ENCODE results near the gene PCGF3.

DNA sequence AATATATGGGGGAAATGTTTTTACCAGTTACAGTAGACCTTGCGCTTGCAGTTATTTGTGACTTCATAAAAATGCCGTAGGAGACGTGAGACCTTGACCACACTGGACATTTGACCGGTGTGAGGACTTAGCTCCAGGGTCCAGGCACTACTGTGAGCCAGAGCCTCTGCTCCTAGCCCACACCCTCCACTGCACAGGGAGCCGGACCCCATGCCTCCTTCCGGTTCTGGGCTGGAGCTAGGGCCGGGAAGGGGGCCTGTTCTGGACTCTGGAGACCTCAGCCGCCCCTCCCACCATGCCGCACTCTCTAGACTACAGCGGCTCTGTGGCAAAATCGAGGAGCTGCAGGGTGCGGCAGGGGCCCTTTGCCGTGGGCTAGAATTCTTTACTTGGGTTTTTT is 5.3 kb downstream of the PCGF3 start:
- no peak for TF ChIP-seq SP1 (IDR thresholded peaks at IDR 0.05; ENCODE audit: low read depth)
- no peak for TF ChIP-seq EZH2 (IDR thresholded peaks at IDR 0.05)
- TF ChIP-seq, protein P1, sequence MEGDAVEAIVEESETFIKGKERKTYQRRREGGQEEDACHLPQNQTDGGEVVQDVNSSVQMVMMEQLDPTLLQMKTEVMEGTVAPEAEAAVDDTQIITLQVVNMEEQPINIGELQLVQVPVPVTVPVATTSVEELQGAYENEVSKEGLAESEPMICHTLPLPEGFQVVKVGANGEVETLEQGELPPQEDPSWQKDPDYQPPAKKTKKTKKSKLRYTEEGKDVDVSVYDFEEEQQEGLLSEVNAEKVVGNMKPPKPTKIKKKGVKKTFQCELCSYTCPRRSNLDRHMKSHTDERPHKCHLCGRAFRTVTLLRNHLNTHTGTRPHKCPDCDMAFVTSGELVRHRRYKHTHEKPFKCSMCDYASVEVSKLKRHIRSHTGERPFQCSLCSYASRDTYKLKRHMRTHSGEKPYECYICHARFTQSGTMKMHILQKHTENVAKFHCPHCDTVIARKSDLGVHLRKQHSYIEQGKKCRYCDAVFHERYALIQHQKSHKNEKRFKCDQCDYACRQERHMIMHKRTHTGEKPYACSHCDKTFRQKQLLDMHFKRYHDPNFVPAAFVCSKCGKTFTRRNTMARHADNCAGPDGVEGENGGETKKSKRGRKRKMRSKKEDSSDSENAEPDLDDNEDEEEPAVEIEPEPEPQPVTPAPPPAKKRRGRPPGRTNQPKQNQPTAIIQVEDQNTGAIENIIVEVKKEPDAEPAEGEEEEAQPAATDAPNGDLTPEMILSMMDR (IDR thresholded peaks at IDR 0.05 in 2 of 3, conservative IDR thresholded peaks at IDR 0.05 in 1 of 3; ENCODE audit: borderline replicate concordance in 1 of 3, insufficient read depth in 1 of 3, low read depth in 2 of 3, low read length in 2 of 3): no peak
- TF ChIP-seq POLR2A (IDR thresholded peaks at IDR 0.05; ENCODE audit: borderline replicate concordance, extremely low read depth, insufficient read depth, insufficient read length): no peak
- no peak for TF ChIP-seq POLR2AphosphoS5 (IDR thresholded peaks at IDR 0.05; ENCODE audit: low read depth, low read length)
- TF ChIP-seq, protein P2, sequence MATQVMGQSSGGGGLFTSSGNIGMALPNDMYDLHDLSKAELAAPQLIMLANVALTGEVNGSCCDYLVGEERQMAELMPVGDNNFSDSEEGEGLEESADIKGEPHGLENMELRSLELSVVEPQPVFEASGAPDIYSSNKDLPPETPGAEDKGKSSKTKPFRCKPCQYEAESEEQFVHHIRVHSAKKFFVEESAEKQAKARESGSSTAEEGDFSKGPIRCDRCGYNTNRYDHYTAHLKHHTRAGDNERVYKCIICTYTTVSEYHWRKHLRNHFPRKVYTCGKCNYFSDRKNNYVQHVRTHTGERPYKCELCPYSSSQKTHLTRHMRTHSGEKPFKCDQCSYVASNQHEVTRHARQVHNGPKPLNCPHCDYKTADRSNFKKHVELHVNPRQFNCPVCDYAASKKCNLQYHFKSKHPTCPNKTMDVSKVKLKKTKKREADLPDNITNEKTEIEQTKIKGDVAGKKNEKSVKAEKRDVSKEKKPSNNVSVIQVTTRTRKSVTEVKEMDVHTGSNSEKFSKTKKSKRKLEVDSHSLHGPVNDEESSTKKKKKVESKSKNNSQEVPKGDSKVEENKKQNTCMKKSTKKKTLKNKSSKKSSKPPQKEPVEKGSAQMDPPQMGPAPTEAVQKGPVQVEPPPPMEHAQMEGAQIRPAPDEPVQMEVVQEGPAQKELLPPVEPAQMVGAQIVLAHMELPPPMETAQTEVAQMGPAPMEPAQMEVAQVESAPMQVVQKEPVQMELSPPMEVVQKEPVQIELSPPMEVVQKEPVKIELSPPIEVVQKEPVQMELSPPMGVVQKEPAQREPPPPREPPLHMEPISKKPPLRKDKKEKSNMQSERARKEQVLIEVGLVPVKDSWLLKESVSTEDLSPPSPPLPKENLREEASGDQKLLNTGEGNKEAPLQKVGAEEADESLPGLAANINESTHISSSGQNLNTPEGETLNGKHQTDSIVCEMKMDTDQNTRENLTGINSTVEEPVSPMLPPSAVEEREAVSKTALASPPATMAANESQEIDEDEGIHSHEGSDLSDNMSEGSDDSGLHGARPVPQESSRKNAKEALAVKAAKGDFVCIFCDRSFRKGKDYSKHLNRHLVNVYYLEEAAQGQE (IDR thresholded peaks at IDR 0.05; ENCODE audit: low read depth): no peak
- TF ChIP-seq, protein P3, sequence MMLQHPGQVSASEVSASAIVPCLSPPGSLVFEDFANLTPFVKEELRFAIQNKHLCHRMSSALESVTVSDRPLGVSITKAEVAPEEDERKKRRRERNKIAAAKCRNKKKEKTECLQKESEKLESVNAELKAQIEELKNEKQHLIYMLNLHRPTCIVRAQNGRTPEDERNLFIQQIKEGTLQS (IDR thresholded peaks at IDR 0.05): no peak
- TF ChIP-seq, protein P4, sequence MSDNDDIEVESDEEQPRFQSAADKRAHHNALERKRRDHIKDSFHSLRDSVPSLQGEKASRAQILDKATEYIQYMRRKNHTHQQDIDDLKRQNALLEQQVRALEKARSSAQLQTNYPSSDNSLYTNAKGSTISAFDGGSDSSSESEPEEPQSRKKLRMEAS (IDR thresholded peaks at IDR 0.05): no peak
- no peak for TF ChIP-seq EGR1 (IDR thresholded peaks at IDR 0.05; ENCODE audit: low read depth)
- no peak for TF ChIP-seq ZNF274 (IDR thresholded peaks at IDR 0.05; ENCODE audit: low read depth, low read length)
- TF ChIP-seq SIN3A (IDR thresholded peaks at IDR 0.05; ENCODE audit: low read depth): no peak
- TF ChIP-seq YY1 (IDR thresholded peaks at IDR 0.05; ENCODE audit: extremely low read depth, insufficient replicate concordance, low read depth, low read length): no peak
- no peak for TF ChIP-seq EZH2phosphoT487 (IDR thresholded peaks at IDR 0.05; ENCODE audit: borderline replicate concordance)
- TF ChIP-seq ZFX (IDR thresholded peaks at IDR 0.05): no peak
